ENCODE results near the gene YY1. TPM values are rescaled to one million over a fixed set of nuclear protein-coding genes. Genes with fewer than 3 reads are reported as not detected.

The YY1 gene
- polyA plus RNA-seq, 4 donors: 24.0 to 80.2 (median 27.7) TPM

DNA sequence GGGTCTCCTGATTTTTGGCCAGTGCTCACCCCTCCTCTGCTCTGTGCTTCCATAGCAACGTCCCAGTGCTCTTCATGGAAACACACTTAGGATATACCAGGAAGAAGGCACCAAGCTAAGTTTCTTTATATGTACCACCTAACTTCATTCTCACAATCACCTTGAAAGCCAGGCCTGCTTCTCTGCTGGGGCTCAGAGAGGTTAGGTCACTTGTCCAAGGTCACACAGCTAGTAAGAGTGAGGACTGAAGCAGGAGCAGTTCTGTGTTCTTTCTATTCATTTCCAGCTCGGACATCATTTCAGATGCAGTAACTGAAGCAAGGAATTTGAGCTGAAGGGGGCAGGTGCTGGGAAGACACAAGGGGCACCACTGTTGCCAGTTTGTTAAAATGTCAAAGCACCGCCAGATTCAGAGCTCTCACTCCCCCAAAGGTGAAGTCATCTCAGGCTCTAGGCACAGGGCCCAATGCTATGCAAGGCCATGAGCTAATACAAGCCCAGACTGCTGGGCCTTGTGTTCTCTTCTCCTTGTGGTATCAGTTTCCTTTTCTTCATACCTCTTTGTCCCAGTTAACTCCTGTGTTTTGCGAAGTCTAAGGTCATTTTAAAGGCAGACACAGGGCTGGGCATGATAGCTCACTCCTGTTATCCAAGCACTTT lies 19.7 kb upstream of the YY1 start:
- no peaks in the 10 kb centered on the region for H3K36me3 ChIP-seq (ENCODE audit: control insufficient read depth in 3 of 3, insufficient read depth in 2 of 3, low read depth in 1 of 3, low read length in 3 of 3)
- H3K4me3 ChIP-seq (ENCODE audit: low read depth in 1 of 3, low read length in 3 of 3): no peak overlapping the region
- FAIRE-seq (no peak), DNase-seq (no peak)
- peaks cover 7 to 51% (median 17%) of the 10 kb centered on the region in 3 donors for H3K4me1 ChIP-seq (ENCODE audit: control insufficient read depth in 3 of 3, insufficient read depth in 2 of 3, low read depth in 1 of 3, low read length in 2 of 3)
- no peak overlapping the region for H3K27ac ChIP-seq (ENCODE audit: low read depth in 1 of 3, low read length in 2 of 3)
- WGBS, 3 donors: 89 to 94% (median 90%) methylated on average over 4 of the region's 4 CpGs
- no peaks in the 10 kb centered on the region for H3K27me3 ChIP-seq (ENCODE audit: control insufficient read depth in 3 of 3, insufficient read depth in 3 of 3, low read length in 3 of 3)
- no peaks in the 10 kb centered on the region for H3K9me3 ChIP-seq (ENCODE audit: control insufficient read depth in 2 of 2, insufficient read depth in 1 of 2, low read depth in 1 of 2, low read length in 1 of 2)

DNA sequence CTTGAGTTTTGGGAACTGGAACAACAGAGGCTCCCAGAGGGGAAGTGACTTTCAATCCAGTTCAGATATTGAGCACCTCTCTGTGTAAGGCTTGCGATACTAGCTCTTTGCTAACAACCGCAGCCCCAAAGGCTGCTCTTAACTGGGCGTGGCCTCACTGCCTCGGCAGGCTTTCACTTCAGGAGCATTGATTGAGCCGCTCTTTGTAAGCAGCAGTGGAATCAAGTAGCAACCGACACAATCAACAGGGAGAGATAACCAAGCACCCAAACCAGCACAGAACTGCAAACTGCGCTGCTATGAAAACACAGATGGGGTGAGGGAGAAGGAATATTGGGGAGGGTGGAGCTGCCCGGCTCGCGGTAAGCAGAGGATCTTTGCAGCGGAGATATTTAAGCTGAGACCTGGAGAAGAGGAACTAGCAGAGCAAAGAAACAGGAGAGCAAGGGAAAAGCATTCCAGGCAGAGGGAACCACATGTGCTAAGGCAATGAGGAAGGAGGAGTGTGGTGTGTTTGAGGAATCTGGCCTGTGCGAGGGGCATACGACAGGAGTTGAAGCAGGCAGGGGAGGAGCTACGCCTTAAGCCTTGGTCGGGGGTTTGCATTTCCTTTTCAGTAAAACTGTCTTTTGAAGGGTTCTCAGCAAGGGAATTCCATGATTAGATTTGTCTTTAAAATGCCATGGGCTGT lies 17.3 kb upstream of the YY1 start:
- Histone ChIP-seq H3K9me3 (ENCODE audit: control insufficient read depth in 2 of 2, insufficient read depth in 1 of 2, low read depth in 1 of 2, low read length in 1 of 2) (no peaks in the 10 kb centered on the region), H3K27me3 (ENCODE audit: control insufficient read depth in 3 of 3, insufficient read depth in 3 of 3, low read length in 3 of 3) (no peaks in the 10 kb centered on the region), H3K4me1 (ENCODE audit: control insufficient read depth in 3 of 3, insufficient read depth in 2 of 3, low read depth in 1 of 3, low read length in 2 of 3) (peaks cover 10 to 46% (median 14%) of the 10 kb centered on the region in 3 donors), H3K36me3 (ENCODE audit: control insufficient read depth in 3 of 3, insufficient read depth in 2 of 3, low read depth in 1 of 3, low read length in 3 of 3) (no peaks in the 10 kb centered on the region), H3K4me3 (ENCODE audit: low read depth in 1 of 3, low read length in 3 of 3) (peak overlapping the region; percentile 34 to 55 (median 48)), H3K27ac (ENCODE audit: low read depth in 1 of 3, low read length in 2 of 3) (peak overlapping the region; percentile 66 to 93 (median 87))
- peak; percentile 89 to 90 for DNase-seq
- WGBS, 3 donors: 1 to 3% (median 3%) methylated on average over 15 of the region's 15 CpGs
- FAIRE-seq: no peak

DNA sequence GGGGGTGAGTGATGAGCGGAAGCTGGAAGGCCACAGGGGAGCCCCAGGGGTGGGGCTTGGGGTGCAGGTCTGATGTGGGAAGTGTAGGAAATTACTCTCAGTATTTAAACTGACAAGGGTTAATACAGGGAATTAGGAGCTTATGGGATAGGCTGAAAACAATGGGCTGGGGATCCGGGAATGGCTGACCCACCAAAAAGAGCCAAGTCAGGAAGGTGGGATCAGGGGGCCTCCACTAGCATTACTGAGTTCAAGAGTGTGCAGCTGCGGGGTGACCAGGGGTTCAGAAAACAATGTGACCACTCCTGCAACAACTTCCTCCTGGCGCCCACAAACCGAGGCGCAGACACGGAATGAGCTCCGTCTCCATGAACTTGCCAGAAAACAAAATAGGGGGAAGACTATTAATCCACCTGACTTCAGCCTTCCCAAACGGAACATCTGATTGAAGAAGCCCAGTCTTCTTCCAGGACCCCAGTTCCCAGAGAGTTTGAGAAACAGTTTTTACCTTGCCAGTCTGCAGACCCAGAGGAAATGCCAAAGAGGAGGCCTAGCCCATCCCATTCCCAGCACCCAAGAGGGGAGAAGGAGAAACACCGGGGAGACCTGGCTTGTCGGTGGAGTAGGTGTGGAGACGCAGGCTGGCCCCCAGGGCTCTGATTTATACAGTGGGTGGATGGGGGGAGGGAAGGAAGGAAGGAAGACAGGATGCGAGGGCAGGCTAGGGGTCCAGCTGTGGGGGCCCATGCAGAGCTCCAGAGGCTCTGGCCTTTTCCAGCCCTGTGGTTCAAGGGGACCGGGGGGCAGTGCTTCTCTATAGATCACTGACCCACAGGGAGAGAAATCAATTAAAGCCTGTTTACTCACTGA lies 16.5 kb upstream of the YY1 start:
- H3K36me3 ChIP-seq (ENCODE audit: control insufficient read depth in 3 of 3, insufficient read depth in 2 of 3, low read depth in 1 of 3, low read length in 3 of 3): peaks cover 0 to 3% (median 0%) of the 10 kb centered on the region in 3 donors
- peaks cover 10 to 46% (median 14%) of the 10 kb centered on the region in 3 donors for H3K4me1 ChIP-seq (ENCODE audit: control insufficient read depth in 3 of 3, insufficient read depth in 2 of 3, low read depth in 1 of 3, low read length in 2 of 3)
- peak overlapping the region in 2 of 3 donors; percentile 48 to 55 for H3K4me3 ChIP-seq (ENCODE audit: low read depth in 1 of 3, low read length in 3 of 3)
- H3K27ac ChIP-seq (ENCODE audit: low read depth in 1 of 3, low read length in 2 of 3): peak overlapping the region; percentile 66 to 93 (median 87)
- no peaks in the 10 kb centered on the region for H3K9me3 ChIP-seq (ENCODE audit: control insufficient read depth in 2 of 2, insufficient read depth in 1 of 2, low read depth in 1 of 2, low read length in 1 of 2)
- 16 to 29% (median 24%) methylated on average over 14 of the region's 14 CpGs for WGBS, 3 donors
- H3K27me3 ChIP-seq (ENCODE audit: control insufficient read depth in 3 of 3, insufficient read depth in 3 of 3, low read length in 3 of 3): no peaks in the 10 kb centered on the region
- peak; percentile 49 to 61 for DNase-seq
- no peak for FAIRE-seq

DNA sequence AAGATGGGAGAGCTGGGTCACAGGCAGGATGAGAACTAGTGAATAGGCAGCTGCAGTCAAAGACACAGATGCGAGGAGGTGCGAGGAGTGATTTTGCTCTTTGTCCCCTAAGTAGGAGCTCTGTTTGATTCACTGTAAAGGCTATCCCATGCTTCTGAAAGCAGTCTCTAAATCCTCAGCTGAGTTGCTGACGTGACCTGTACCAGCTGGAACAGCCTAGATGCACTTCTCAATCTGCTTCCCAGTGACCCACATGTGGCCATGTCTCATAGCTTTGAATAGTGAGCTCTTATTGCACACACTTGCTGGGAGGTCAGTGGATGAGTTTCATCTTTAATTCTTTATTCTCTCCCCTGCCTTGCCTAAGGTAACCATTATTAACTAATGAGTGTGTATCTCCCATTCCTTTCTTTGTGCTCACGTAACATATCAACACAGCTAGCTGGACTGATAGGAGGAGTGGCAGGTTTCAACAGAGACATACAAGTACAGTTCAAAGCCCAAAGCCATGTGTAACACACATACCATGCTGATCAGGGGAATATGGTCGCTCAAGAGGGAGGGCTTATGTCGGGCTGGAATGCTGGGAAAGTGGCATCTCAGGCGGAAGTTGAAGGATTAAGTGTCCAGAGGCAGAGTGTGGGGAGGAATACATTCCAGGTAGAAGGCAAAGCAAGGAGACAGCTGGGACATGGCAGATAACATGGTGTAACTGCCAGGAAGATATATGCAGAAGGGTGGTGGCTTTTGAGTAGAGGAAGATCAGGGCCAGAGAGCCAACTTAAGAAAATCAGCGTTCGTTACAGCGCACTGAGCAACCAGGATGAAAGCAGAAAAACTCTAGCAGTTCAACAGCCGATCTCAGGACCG lies 15.4 kb upstream of the YY1 start:
- WGBS, 3 donors: 52 to 71% (median 67%) methylated on average over 12 of the region's 12 CpGs
- peaks cover 10 to 46% (median 14%) of the 10 kb centered on the region in 3 donors for H3K4me1 ChIP-seq (ENCODE audit: control insufficient read depth in 3 of 3, insufficient read depth in 2 of 3, low read depth in 1 of 3, low read length in 2 of 3)
- H3K27ac ChIP-seq (ENCODE audit: low read depth in 1 of 3, low read length in 2 of 3): peak overlapping the region in 2 of 3 donors; percentile 2 to 93
- DNase-seq: peak; percentile 39 to 70
- H3K9me3 ChIP-seq (ENCODE audit: control insufficient read depth in 2 of 2, insufficient read depth in 1 of 2, low read depth in 1 of 2, low read length in 1 of 2): no peaks in the 10 kb centered on the region
- FAIRE-seq: no peak
- peaks cover 0 to 3% (median 0%) of the 10 kb centered on the region in 3 donors for H3K36me3 ChIP-seq (ENCODE audit: control insufficient read depth in 3 of 3, insufficient read depth in 2 of 3, low read depth in 1 of 3, low read length in 3 of 3)
- H3K27me3 ChIP-seq (ENCODE audit: control insufficient read depth in 3 of 3, insufficient read depth in 3 of 3, low read length in 3 of 3): no peaks in the 10 kb centered on the region
- H3K4me3 ChIP-seq (ENCODE audit: low read depth in 1 of 3, low read length in 3 of 3): no peak overlapping the region

DNA sequence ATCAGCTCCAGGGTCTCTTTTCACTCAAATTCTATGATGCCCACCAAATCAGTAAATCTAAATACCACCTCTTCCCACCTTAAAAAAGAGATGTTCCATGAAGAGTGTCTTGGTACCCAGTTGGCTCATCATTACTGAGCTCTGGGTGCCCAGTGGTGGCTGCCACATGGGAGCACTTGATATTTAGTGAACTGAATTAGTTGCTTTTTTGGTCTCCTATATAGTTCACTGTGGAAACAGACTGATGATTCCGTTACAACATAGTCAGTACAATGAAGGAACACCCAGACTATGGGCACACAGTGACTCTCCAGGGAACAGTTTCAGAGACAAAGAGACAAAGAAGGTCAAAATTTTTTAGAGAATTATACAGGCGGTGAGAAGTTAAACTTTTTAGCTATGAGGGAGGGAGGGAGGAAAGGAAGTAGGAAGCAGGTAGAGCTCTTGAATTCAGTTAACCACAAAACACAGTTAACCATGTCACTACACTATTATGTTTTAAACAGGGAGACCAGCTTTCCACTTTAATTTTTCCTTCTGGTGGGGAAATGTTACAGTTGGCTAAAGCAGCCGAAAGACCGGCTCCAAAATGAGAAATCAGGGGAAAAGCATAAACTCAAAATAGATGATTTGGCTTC lies 14.6 kb upstream of the YY1 start:
- DNase-seq (no peak), FAIRE-seq (no peak)
- Histone ChIP-seq H3K9me3 (ENCODE audit: control insufficient read depth in 2 of 2, insufficient read depth in 1 of 2, low read depth in 1 of 2, low read length in 1 of 2) (no peaks in the 10 kb centered on the region), H3K27me3 (ENCODE audit: control insufficient read depth in 3 of 3, insufficient read depth in 3 of 3, low read length in 3 of 3) (no peaks in the 10 kb centered on the region), H3K4me1 (ENCODE audit: control insufficient read depth in 3 of 3, insufficient read depth in 2 of 3, low read depth in 1 of 3, low read length in 2 of 3) (peaks cover 10 to 46% (median 14%) of the 10 kb centered on the region in 3 donors), H3K4me3 (ENCODE audit: low read depth in 1 of 3, low read length in 3 of 3) (no peak overlapping the region), H3K27ac (ENCODE audit: low read depth in 1 of 3, low read length in 2 of 3) (peak overlapping the region in 1 of 3 donors; percentile 93), H3K36me3 (ENCODE audit: control insufficient read depth in 3 of 3, insufficient read depth in 2 of 3, low read depth in 1 of 3, low read length in 3 of 3) (peaks cover 0 to 3% (median 0%) of the 10 kb centered on the region in 3 donors)
- WGBS, 3 donors: 72 to 90% (median 80%) methylated on average over 4 of the region's 4 CpGs

DNA sequence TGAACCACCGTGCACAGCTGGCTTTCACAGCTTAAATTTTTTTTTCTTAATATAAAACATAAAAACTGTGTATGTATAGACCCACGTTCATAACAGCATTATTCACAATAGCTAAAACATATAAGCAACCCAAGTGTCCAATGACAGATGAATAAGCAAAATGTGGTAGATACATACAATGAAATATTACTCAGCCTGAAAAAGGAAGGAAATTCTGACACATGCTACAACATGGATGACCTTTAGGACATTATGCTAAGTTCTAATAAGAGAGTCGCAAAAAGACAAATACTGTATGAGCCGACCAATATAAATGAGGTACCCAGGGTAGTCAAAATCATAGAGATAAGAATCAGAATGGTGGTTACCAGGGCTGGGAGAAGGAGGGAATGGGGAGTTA lies 13.8 kb upstream of the YY1 start:
- 91 to 93% (median 92%) methylated on average over 4 of the region's 4 CpGs for WGBS, 3 donors
- DNase-seq (no peak), FAIRE-seq (no peak)
- no peaks in the 10 kb centered on the region for H3K9me3 ChIP-seq (ENCODE audit: control insufficient read depth in 2 of 2, insufficient read depth in 1 of 2, low read depth in 1 of 2, low read length in 1 of 2)
- H3K27ac ChIP-seq (ENCODE audit: low read depth in 1 of 3, low read length in 2 of 3): no peak overlapping the region
- no peak overlapping the region for H3K4me3 ChIP-seq (ENCODE audit: low read depth in 1 of 3, low read length in 3 of 3)
- H3K36me3 ChIP-seq (ENCODE audit: control insufficient read depth in 3 of 3, insufficient read depth in 2 of 3, low read depth in 1 of 3, low read length in 3 of 3): peaks cover 0 to 7% (median 0%) of the 10 kb centered on the region in 3 donors
- no peaks in the 10 kb centered on the region for H3K27me3 ChIP-seq (ENCODE audit: control insufficient read depth in 3 of 3, insufficient read depth in 3 of 3, low read length in 3 of 3)
- H3K4me1 ChIP-seq (ENCODE audit: control insufficient read depth in 3 of 3, insufficient read depth in 2 of 3, low read depth in 1 of 3, low read length in 2 of 3): peaks cover 10 to 46% (median 14%) of the 10 kb centered on the region in 3 donors

DNA sequence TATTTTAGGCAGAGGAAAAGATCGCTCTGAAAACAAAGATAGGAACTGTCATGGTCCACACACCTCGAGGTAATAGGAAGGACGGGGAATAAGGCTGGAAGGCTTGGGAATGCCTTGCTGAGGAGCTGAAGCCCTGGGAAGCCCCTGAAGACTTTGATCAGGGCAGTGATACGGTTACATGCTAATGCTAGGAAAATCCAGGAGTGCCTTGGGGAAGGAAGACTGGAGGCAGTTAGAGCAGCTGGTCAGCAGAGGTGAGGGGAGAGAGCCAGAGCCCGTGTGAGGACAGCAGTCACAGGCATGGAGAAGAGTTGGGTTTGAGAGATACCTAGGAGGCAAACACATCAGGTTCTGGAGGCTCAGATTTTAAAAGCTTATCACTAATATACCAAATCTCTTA lies 8.6 kb upstream of the YY1 start:
- no peak for FAIRE-seq
- H3K27me3 ChIP-seq (ENCODE audit: control insufficient read depth in 3 of 3, insufficient read depth in 3 of 3, low read length in 3 of 3): no peaks in the 10 kb centered on the region

More for the DNA sequence above, 8.6 kb upstream of the YY1 start:
- H3K4me1 ChIP-seq (ENCODE audit: control insufficient read depth in 3 of 3, insufficient read depth in 2 of 3, low read depth in 1 of 3, low read length in 2 of 3): no peaks in the 10 kb centered on the region
- no peak overlapping the region for H3K27ac ChIP-seq (ENCODE audit: low read depth in 1 of 3, low read length in 2 of 3)
- no peak for DNase-seq
- WGBS, 3 donors: 81 to 85% (median 84%) methylated on average over 5 of the region's 5 CpGs
- peaks cover 0 to 31% (median 0%) of the 10 kb centered on the region in 3 donors for H3K36me3 ChIP-seq (ENCODE audit: control insufficient read depth in 3 of 3, insufficient read depth in 2 of 3, low read depth in 1 of 3, low read length in 3 of 3)
- no peaks in the 10 kb centered on the region for H3K9me3 ChIP-seq (ENCODE audit: control insufficient read depth in 2 of 2, insufficient read depth in 1 of 2, low read depth in 1 of 2, low read length in 1 of 2)
- no peak overlapping the region for H3K4me3 ChIP-seq (ENCODE audit: low read depth in 1 of 3, low read length in 3 of 3)
